SK-N-SH treated with all-trans-retinoic acid at 6 μM for 48 hours (cell line): ENCODE measurements around the gene DGKG.

Experiments used
- ATAC-seq: fragments of 200-7000 bp; cut with Tn5 transposase; 3 replicates; pipeline ENCODE4 v1.9.1; 2020; ENCODE audit warnings: mild to moderate bottlenecking, moderate library complexity
- BACH2 ChIP-seq: fragments of 250-450 bp; sonication (Bioruptor Pico); IDR thresholded peaks from 2 replicates; pipeline ENCODE4 v1.9.0; 2021; ENCODE audit warnings: mild to moderate bottlenecking, borderline replicate concordance
- CREB5 ChIP-seq: fragments of 250-450 bp; sonication (Bioruptor Pico); IDR thresholded peaks from 2 replicates; pipeline ENCODE4 v1.5.1; 2020; ENCODE audit warnings: low read depth, mild to moderate bottlenecking, moderate library complexity
- CSRNP3 ChIP-seq: fragments of 250-450 bp; sonication (Bioruptor Pico); IDR thresholded peaks from 2 replicates; pipeline ENCODE4 v1.5.1; 2021; ENCODE audit warnings: mild to moderate bottlenecking, moderate library complexity
- ESRRG ChIP-seq: fragments of 250-450 bp; sonication (Bioruptor Pico); IDR thresholded peaks from 2 replicates; pipeline ENCODE4 v1.6.1; 2021; ENCODE audit warnings: mild to moderate bottlenecking
- GLIS3 ChIP-seq: fragments of 250-450 bp; sonication (Bioruptor Pico); IDR thresholded peaks from 2 replicates; pipeline ENCODE4 v1.5.0; 2020; ENCODE audit warnings: mild to moderate bottlenecking, moderate library complexity
- ISL1 ChIP-seq: fragments of 250-450 bp; sonication (Bioruptor Pico); IDR thresholded peaks from 2 replicates; pipeline ENCODE4 v2.1.2; 2022; ENCODE audit warnings: mild to moderate bottlenecking, moderate library complexity
- PATZ1 ChIP-seq: fragments of 250-450 bp; sonication (Bioruptor Pico); IDR thresholded peaks from 2 replicates; pipeline ENCODE4 v1.8.0; 2020; ENCODE audit warnings: mild to moderate bottlenecking, moderate library complexity, borderline replicate concordance
- PPARA ChIP-seq: fragments of 250-450 bp; sonication (Bioruptor Pico); IDR thresholded peaks from 2 replicates; pipeline ENCODE4 v1.5.0; 2020; ENCODE audit warnings: mild to moderate bottlenecking, borderline replicate concordance
- RARB ChIP-seq: fragments of 250-450 bp; sonication (Bioruptor Pico); IDR thresholded peaks from 2 replicates; pipeline ENCODE4 v1.8.0; 2021; ENCODE audit warnings: mild to moderate bottlenecking, moderate library complexity
- SNAI2 ChIP-seq: fragments of 250-450 bp; sonication (Bioruptor Pico); IDR thresholded peaks from 2 replicates; pipeline ENCODE4 v1.5.0; 2020; ENCODE audit warnings: mild to moderate bottlenecking, moderate library complexity
- TOX ChIP-seq: fragments of 250-450 bp; sonication (Bioruptor Pico); IDR thresholded peaks from 2 replicates; pipeline ENCODE4 v1.8.0; 2021; ENCODE audit warnings: mild to moderate bottlenecking, moderate library complexity, borderline replicate concordance
- TSHZ2 ChIP-seq: fragments of 250-450 bp; sonication (Bioruptor Pico); IDR thresholded peaks from 2 replicates; pipeline ENCODE4 v1.5.0; 2020; ENCODE audit warnings: mild to moderate bottlenecking, moderate library complexity
- ZFP3 ChIP-seq: fragments of 250-450 bp; sonication (Bioruptor Pico); IDR thresholded peaks from 2 replicates; pipeline ENCODE4 v1.5.0; 2020; ENCODE audit warnings: mild to moderate bottlenecking, moderate library complexity
- ZNF565 ChIP-seq: fragments of 450-650 bp; formaldehyde crosslinking; conservative IDR thresholded peaks from 2 replicates; pipeline ENCODE4 v1.5.0; 2020; ENCODE audit warnings: low read depth, mild to moderate bottlenecking, moderate library complexity
- ZNF70 ChIP-seq: fragments of 450-650 bp; formaldehyde crosslinking; IDR thresholded peaks from 2 replicates; pipeline ENCODE4 v1.5.0; 2020; ENCODE audit warnings: mild to moderate bottlenecking, moderate library complexity
- TF ChIP-seq, protein P1 (sequence below): fragments of 250-450 bp; sonication (Bioruptor Pico); IDR thresholded peaks from 2 replicates; pipeline ENCODE4 v1.8.0; 2021; ENCODE audit warnings: low read depth, mild to moderate bottlenecking, moderate library complexity, borderline replicate concordance

Gene DGKG

GRCh38 chr3:186361762-186362536 lies at the start of gene DGKG:
DGKG (minus strand) TSS chr3:186362234; CDS start chr3:186320459, 41,775 bp downstream.
- TF ChIP-seq CSRNP3 (CRISPR knock-in tag), result no peak
- no peak for TF ChIP-seq GLIS3
- TF ChIP-seq CREB5 (CRISPR knock-in tag), result no peak
- ATAC-seq, result peak; percentile 80

DNA sequence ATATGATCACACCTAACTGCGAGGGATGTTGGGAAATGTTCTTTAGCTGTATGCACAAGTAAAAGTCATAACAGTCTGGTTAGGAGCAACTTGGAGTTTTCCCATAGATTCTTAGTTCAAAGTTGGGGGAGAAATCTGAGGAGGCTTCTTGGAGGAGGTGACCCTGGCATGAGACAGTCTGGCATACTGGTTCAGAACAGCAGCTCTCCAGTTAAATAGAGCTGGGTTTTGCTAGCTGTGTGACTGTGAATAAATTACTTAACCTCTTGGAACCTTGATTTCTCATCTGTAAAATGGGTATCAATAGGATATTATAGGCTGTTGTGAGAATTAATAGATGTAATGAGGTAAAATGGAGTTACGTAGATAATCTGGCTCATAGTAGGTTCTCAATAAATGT lies 49.1 kb upstream of the DGKG start:
- no peak for ATAC-seq
- TF ChIP-seq, protein P1, sequence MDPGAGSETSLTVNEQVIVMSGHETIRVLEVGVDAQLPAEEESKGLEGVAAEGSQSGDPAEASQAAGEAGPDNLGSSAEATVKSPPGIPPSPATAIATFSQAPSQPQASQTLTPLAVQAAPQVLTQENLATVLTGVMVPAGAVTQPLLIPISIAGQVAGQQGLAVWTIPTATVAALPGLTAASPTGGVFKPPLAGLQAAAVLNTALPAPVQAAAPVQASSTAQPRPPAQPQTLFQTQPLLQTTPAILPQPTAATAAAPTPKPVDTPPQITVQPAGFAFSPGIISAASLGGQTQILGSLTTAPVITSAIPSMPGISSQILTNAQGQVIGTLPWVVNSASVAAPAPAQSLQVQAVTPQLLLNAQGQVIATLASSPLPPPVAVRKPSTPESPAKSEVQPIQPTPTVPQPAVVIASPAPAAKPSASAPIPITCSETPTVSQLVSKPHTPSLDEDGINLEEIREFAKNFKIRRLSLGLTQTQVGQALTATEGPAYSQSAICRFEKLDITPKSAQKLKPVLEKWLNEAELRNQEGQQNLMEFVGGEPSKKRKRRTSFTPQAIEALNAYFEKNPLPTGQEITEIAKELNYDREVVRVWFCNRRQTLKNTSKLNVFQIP (CRISPR knock-in tag), result no peak
- TF ChIP-seq CSRNP3 (CRISPR knock-in tag) (no peak), ZNF565 (CRISPR knock-in tag) (no peak), ESRRG (CRISPR knock-in tag) (no peak), TOX (CRISPR knock-in tag) (no peak), PPARA (CRISPR knock-in tag) (no peak), PATZ1 (CRISPR knock-in tag) (no peak), RARB (CRISPR knock-in tag) (no peak), ZFP3 (no peak), GLIS3 (no peak), SNAI2 (no peak), TSHZ2 (CRISPR knock-in tag) (no peak), BACH2 (CRISPR knock-in tag) (no peak), ZNF70 (CRISPR knock-in tag) (no peak)

DNA sequence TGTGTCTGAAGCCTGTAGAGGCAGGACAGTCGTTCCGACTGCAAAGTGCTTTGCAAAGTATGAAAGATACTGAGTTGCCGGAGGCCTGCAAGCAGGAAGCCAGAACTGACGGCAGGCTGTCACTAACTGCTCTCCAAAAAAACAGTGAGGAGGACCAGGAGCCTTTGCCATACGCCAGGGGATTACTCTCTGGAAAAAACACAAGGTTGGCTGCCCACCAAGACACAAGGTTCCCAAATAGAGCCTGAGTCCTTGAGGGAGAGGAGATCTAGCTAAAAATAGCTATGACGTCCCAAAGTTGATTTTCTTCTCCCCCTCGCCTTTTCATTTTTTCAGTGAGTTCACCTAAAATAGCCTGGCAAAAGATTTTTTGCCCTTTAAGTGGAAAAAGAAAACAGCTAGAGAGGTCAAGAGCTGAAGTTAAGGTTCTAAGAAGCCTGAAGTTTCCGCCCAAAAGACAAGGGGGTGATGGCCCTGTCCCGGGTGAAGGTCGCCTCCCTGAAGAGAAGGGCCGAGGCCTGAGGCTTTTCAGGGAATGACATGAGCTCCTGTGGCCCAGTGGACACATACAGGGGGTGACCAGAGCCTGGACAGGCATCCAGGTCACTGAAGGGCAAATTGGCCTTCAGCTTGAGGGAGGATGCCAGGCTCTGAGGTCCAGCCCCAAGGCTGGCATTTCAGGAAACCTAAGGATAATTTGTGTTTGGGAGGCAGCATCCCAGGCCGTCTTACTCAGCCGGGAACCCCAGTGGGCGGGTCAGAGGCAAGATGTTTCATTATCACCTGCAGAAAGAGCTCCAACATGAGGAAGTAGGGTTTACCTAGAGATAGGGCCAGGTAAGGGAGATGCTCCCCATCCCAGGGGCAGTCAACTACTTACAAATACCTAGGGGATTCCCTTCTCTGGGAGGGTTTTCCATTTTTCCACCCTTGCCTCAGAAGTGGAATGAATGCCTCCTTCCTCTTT lies 44.9 kb upstream of the DGKG start:
- ATAC-seq, result no peak; the same call in 2 of the 3 replicates
- no peak for TF ChIP-seq RARB (CRISPR knock-in tag)
- peak; percentile 44; the same call in 1 of the 2 replicates for TF ChIP-seq ISL1 (CRISPR knock-in tag)
